ENCODE data around the gene PTER. TPM values are rescaled to one million over a fixed set of nuclear protein-coding genes. Genes with fewer than 3 reads are reported as not detected.

Gene PTER
- total and polyA plus RNA-seq, 10 of the 15 experiments (the other 5 are each of a cell fraction or from before 2014, with no cell fraction given), result 16.0 to 31.2 (median 23.1) TPM

DNA sequence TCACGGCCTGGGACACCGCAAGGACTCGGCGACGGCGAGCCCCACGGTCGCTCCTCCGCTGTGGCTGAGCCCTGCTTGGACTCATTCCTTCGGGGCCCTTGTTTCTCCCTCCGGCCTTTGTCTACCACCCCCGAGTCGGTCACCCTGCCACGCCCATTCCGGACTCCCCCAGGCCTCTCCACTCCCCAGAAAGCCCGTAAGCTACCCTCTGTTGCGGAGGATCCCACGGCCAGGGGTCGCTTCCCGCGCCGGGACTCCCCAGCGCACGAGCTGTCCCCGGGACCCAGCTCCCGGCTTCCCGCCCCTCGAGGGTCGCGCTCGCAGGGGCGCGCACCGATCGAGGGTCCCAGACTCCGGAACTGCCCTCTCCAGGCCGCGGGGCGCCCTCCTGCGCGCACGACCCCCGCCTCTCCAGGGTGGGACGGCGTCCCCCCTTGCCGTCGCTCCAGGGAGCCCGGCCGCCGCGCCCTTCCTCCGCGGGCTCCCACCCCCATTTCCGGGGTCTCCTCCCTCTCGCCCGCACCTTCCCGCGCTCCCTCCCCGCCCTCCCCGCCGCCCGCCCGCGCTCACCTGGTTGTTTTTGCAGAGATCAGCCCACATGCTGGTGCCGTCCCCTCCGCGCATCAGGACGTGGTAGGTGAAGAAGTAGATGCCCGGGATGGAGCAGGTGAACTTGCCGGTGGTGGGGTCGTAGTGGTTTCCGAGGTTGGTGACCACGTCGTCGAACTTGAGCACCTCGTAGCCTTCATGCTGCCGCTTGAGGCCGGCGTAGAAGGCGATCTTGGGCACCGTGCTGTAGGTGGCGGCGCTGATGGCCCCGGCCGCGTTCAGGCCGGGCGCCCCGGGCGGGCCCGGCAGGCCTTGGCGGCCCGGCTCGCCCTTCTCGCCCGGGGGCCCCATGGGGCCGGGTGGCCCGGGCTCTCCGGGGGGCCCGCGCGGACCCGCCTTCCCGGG lies 83.4 kb downstream of the PTER start:
- Histone ChIP-seq H3K4me2 (ENCODE audit: control insufficient read depth, insufficient read depth) (peak overlapping the region; percentile 98), H4K20me1 (ENCODE audit: control insufficient read depth, insufficient read depth) (no peaks in the 10 kb centered on the region), H3K27ac (ENCODE audit: control insufficient read depth, insufficient read depth) (no peak overlapping the region), H3K36me3 (ENCODE audit: control insufficient read depth in 2 of 2, insufficient read depth in 2 of 2, low read length in 1 of 2) (no peaks in the 10 kb centered on the region), H3K4me3 (peak overlapping the region; percentile 62; the same call in 1 of the 2 replicates), H3K4me1 (ENCODE audit: control insufficient read depth, insufficient read depth, low read length) (peaks cover 8% of the 10 kb centered on the region), H2AFZ (ENCODE audit: control insufficient read depth, low read depth, low read length) (peak overlapping the region; percentile 19), H3K79me2 (ENCODE audit: control insufficient read depth, insufficient read depth, low read length) (no peaks in the 10 kb centered on the region), H3K27me3 (replicated peaks in 1 of 2; ENCODE audit: control insufficient read depth in 2 of 2, insufficient read depth in 2 of 2, low read length in 1 of 2) (peaks cover 2 to 3% of the 10 kb centered on the region in 2 experiments; a peak in 1 of 4 replicates), H3K9me3 (replicated peaks; ENCODE audit: control insufficient read depth, insufficient read depth, low read length) (no peaks in the 10 kb centered on the region), H3K9ac (ENCODE audit: control insufficient read depth, insufficient read depth, low read length) (no peak overlapping the region; the same call in 1 of the 2 replicates)
- BruUV-seq (replicated peaks), result no TSS peak
- POLR2A ChIA-PET, result no interaction called here
- RAD21 ChIA-PET (ENCODE audit: unreplicated experiment), result interaction anchor here (1.5 kb wide), 1 partner anchor 618 kb away, joined by 3 read pairs; no protein-coding TSS in a partner anchor
- CTCF ChIA-PET, result interaction anchor here (0.6 to 1.4 kb wide), 3 partner anchors 23 to 77 kb away, joined by 4 to 6 read pairs (median 4); no protein-coding TSS in a partner anchor
- no peak for DNase-seq (ENCODE audit: low read depth, low spot score)
- SMC1A ChIA-PET (ENCODE audit: uncharacterized antibody, unreplicated experiment), result interaction anchor here (1.5 kb wide), 1 partner anchor 29 kb away, joined by 4 read pairs; no protein-coding TSS in a partner anchor
- 11% methylated on average over 79 of the region's 104 CpGs for WGBS (ENCODE audit: insufficient coverage, insufficient replicate concordance, low lambda C conversion rate, missing lambda C conversion rate)
- intact Hi-C loops (cut with micrococcal nuclease; ENCODE audit: unreplicated experiment) (loop anchor here (10.0 kb wide), 2 partner anchors 255 to 405 kb away; no protein-coding TSS in a partner anchor), in situ Hi-C loops (cut with MboI) (no loop called here)
- peak; percentile 27 for ATAC-seq
- FAIRE-seq, result no peak
- TF ChIP-seq, protein P1, sequence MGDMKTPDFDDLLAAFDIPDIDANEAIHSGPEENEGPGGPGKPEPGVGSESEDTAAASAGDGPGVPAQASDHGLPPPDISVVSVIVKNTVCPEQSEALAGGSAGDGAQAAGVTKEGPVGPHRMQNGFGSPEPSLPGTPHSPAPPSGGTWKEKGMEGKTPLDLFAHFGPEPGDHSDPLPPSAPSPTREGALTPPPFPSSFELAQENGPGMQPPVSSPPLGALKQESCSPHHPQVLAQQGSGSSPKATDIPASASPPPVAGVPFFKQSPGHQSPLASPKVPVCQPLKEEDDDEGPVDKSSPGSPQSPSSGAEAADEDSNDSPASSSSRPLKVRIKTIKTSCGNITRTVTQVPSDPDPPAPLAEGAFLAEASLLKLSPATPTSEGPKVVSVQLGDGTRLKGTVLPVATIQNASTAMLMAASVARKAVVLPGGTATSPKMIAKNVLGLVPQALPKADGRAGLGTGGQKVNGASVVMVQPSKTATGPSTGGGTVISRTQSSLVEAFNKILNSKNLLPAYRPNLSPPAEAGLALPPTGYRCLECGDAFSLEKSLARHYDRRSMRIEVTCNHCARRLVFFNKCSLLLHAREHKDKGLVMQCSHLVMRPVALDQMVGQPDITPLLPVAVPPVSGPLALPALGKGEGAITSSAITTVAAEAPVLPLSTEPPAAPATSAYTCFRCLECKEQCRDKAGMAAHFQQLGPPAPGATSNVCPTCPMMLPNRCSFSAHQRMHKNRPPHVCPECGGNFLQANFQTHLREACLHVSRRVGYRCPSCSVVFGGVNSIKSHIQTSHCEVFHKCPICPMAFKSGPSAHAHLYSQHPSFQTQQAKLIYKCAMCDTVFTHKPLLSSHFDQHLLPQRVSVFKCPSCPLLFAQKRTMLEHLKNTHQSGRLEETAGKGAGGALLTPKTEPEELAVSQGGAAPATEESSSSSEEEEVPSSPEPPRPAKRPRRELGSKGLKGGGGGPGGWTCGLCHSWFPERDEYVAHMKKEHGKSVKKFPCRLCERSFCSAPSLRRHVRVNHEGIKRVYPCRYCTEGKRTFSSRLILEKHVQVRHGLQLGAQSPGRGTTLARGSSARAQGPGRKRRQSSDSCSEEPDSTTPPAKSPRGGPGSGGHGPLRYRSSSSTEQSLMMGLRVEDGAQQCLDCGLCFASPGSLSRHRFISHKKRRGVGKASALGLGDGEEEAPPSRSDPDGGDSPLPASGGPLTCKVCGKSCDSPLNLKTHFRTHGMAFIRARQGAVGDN (IDR thresholded peaks at IDR 0.05), result no peak
- TF ChIP-seq MXI1 (IDR thresholded peaks at IDR 0.05; ENCODE audit: low read depth, low read length), result no peak
- TF ChIP-seq ZNF24 (IDR thresholded peaks at IDR 0.05), result no peak
- TF ChIP-seq, protein P2, sequence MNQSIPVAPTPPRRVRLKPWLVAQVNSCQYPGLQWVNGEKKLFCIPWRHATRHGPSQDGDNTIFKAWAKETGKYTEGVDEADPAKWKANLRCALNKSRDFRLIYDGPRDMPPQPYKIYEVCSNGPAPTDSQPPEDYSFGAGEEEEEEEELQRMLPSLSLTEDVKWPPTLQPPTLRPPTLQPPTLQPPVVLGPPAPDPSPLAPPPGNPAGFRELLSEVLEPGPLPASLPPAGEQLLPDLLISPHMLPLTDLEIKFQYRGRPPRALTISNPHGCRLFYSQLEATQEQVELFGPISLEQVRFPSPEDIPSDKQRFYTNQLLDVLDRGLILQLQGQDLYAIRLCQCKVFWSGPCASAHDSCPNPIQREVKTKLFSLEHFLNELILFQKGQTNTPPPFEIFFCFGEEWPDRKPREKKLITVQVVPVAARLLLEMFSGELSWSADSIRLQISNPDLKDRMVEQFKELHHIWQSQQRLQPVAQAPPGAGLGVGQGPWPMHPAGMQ (IDR thresholded peaks at IDR 0.05; ENCODE audit: borderline replicate concordance), result no peak
- TF ChIP-seq IKZF1 (conservative IDR thresholded peaks at IDR 0.05), result no peak
- TF ChIP-seq, protein P3, sequence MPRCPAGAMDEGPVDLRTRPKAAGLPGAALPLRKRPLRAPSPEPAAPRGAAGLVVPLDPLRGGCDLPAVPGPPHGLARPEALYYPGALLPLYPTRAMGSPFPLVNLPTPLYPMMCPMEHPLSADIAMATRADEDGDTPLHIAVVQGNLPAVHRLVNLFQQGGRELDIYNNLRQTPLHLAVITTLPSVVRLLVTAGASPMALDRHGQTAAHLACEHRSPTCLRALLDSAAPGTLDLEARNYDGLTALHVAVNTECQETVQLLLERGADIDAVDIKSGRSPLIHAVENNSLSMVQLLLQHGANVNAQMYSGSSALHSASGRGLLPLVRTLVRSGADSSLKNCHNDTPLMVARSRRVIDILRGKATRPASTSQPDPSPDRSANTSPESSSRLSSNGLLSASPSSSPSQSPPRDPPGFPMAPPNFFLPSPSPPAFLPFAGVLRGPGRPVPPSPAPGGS (IDR thresholded peaks at IDR 0.05; ENCODE audit: borderline replicate concordance, insufficient read depth, low read depth, low read length, poor library complexity, severe bottlenecking), result no peak
- no peak for TF ChIP-seq NFYA (IDR thresholded peaks at IDR 0.05; ENCODE audit: borderline replicate concordance, low read depth, low read length)
- TF ChIP-seq CHD1 (IDR thresholded peaks at IDR 0.05; ENCODE audit: low read depth, low read length), result no peak
- TF ChIP-seq, protein P4, sequence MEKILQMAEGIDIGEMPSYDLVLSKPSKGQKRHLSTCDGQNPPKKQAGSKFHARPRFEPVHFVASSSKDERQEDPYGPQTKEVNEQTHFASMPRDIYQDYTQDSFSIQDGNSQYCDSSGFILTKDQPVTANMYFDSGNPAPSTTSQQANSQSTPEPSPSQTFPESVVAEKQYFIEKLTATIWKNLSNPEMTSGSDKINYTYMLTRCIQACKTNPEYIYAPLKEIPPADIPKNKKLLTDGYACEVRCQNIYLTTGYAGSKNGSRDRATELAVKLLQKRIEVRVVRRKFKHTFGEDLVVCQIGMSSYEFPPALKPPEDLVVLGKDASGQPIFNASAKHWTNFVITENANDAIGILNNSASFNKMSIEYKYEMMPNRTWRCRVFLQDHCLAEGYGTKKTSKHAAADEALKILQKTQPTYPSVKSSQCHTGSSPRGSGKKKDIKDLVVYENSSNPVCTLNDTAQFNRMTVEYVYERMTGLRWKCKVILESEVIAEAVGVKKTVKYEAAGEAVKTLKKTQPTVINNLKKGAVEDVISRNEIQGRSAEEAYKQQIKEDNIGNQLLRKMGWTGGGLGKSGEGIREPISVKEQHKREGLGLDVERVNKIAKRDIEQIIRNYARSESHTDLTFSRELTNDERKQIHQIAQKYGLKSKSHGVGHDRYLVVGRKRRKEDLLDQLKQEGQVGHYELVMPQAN (conservative IDR thresholded peaks at IDR 0.05), result no peak
- no peak for TF ChIP-seq RFX5 (IDR thresholded peaks at IDR 0.05; ENCODE audit: low read depth, low read length)
- no peak for TF ChIP-seq ZNF274 (IDR thresholded peaks at IDR 0.05; ENCODE audit: insufficient read depth, insufficient read length)
- no peak for TF ChIP-seq NRF1 (conservative IDR thresholded peaks at IDR 0.05; ENCODE audit: low read depth, low read length)
